Endothelial cell of umbilical vein (primary cell): ENCODE measurements around the gene OGDH. TPM values are rescaled to one million over a fixed set of nuclear protein-coding genes. Genes with fewer than 3 reads are reported as not detected.

Experiments used
- BruUV-seq: library from RNA; stranded (reverse); fragments of 400-500 nt; replicated peaks from 2 replicates; lab custom pipeline; 2021; lab: Mats Ljungman, UMichigan
- CTCF ChIA-PET: fragments of 300-600, 350-600 bp; sonication (Branson Sonifier 250); formaldehyde crosslinking; loops from one replicate; lab custom pipeline; 2021; ENCODE audit warnings: antibody characterized with exemption, inconsistent platforms; lab: Charles Lee
- POLR2A ChIA-PET: fragments of 300-600, 350-600 bp; sonication (Branson Sonifier 250); formaldehyde crosslinking; loops from one replicate; lab custom pipeline; 2021; ENCODE audit warnings: antibody characterized with exemption, inconsistent platforms; lab: Charles Lee
- DNase-seq: peaks from one replicate; pipeline ENCODE4 v3.0.0-alpha.2; 2011; ENCODE audit warnings: low read depth, low spot score
- FAIRE-seq: peaks from 2 replicates; lab custom pipeline; 2011; peaks lifted over from hg19 to GRCh38; lab: Jason Lieb, UNC
- H2AFZ ChIP-seq: 2 replicates; pipeline ENCODE4 v1.6.0; 2012; ENCODE audit warnings: low read depth, low read length, control low read depth, inconsistent platforms
- H3K27ac ChIP-seq: 2 replicates; pipeline ENCODE4 v1.5.1; 2011; ENCODE audit warnings: low read depth, mild to moderate bottlenecking, control low read depth, low read length, moderate library complexity; ENCODE audit not compliant: insufficient read depth
- H3K27me3 ChIP-seq, 2 experiments: 2 replicates each; pipeline versions ENCODE4 v1.6.0 to v1.6.1; 2011; ENCODE audit warnings: low read length in 2 of 2, mixed read lengths in 1 of 2; ENCODE audit not compliant: control insufficient read depth in 2 of 2, insufficient read depth in 2 of 2
- H3K36me3 ChIP-seq, 2 experiments: 2 replicates in 1 of 2; 3 replicates in 1 of 2; pipeline ENCODE4 v1.5.1; 2011; ENCODE audit warnings: low read length in 2 of 2, mild to moderate bottlenecking in 1 of 2, moderate library complexity in 1 of 2; ENCODE audit not compliant: control insufficient read depth in 2 of 2, insufficient read depth in 2 of 2; ENCODE audit errors: extremely low read depth in 1 of 2
- H3K4me1 ChIP-seq: 3 replicates; pipeline ENCODE4 v1.5.1; 2011; ENCODE audit warnings: mild to moderate bottlenecking, low read length; ENCODE audit not compliant: control insufficient read depth, insufficient read depth; ENCODE audit errors: extremely low read depth
- H3K4me2 ChIP-seq: 2 replicates; pipeline ENCODE4 v1.6.1; 2011; ENCODE audit warnings: low read length, control low read depth, mixed read lengths; ENCODE audit not compliant: insufficient read depth
- H3K4me3 ChIP-seq, 3 experiments: fragments of 200-600 bp in 1 of 3; sonication (generic), shearing (Covaris generic) in 1 of 3; replicated peaks in 1 of 3; 2 replicates each; pipeline ENCODE4 v1.5.1; 2011 to 2016; ENCODE audit warnings: control low read depth in 3 of 3, low read length in 3 of 3, mild to moderate bottlenecking in 2 of 3, inconsistent platforms in 1 of 3, low read depth in 1 of 3, moderate library complexity in 1 of 3; ENCODE audit not compliant: insufficient read depth in 1 of 3
- H3K79me2 ChIP-seq: 2 replicates; pipeline ENCODE4 v1.6.0; 2012; ENCODE audit warnings: low read length, inconsistent platforms; ENCODE audit not compliant: control insufficient read depth, insufficient read depth
- H3K9ac ChIP-seq: replicated peaks from 2 replicates; pipeline ENCODE3; 2011; ENCODE audit warnings: low read length, control low read depth; ENCODE audit not compliant: insufficient read depth; ENCODE audit errors: extremely low read depth
- H3K9me1 ChIP-seq: replicated peaks from 3 replicates; pipeline ENCODE4 v1.6.0; 2011; ENCODE audit warnings: mild to moderate bottlenecking, low read length; ENCODE audit not compliant: control insufficient read depth, insufficient read depth; ENCODE audit errors: extremely low read depth
- H3K9me3 ChIP-seq: replicated peaks from 2 replicates; pipeline ENCODE4 v1.5.1; 2012; ENCODE audit warnings: low read length, inconsistent platforms; ENCODE audit not compliant: control insufficient read depth, insufficient read depth
- H4K20me1 ChIP-seq: replicated peaks from 2 replicates; pipeline ENCODE3; 2011; ENCODE audit warnings: mild to moderate bottlenecking, low read length; ENCODE audit not compliant: control insufficient read depth, insufficient read depth; ENCODE audit errors: extremely low read depth
- CTCF ChIP-seq, 2 donors: IDR thresholded peaks; 1 replicate in 1 of 2; 2 replicates in 1 of 2; pipeline ENCODE4 v1.5.1; 2011; ENCODE audit warnings: low read length in 2 of 2, mild to moderate bottlenecking in 2 of 2, moderate library complexity in 2 of 2, control low read depth in 1 of 2, inconsistent platforms in 1 of 2, low read depth in 1 of 2; ENCODE audit not compliant: insufficient read depth in 1 of 2; ENCODE audit errors: extremely low read depth in 1 of 2
- EZH2 ChIP-seq: IDR thresholded peaks from 2 replicates; pipeline ENCODE4 v1.6.1; 2012; ENCODE audit warnings: borderline replicate concordance, low read depth, mild to moderate bottlenecking, moderate library complexity, low read length, inconsistent platforms; ENCODE audit not compliant: severe bottlenecking
- FOS ChIP-seq: IDR thresholded peaks from 2 replicates; pipeline ENCODE4 v1.6.1; 2011; ENCODE audit warnings: mild to moderate bottlenecking, low read length, moderate library complexity, borderline replicate concordance; ENCODE audit not compliant: insufficient read depth
- JUN ChIP-seq: IDR thresholded peaks from 2 replicates; pipeline ENCODE4 v1.6.1; 2011; ENCODE audit warnings: borderline replicate concordance, low read depth; ENCODE audit not compliant: insufficient read length, insufficient read depth
- MYC ChIP-seq: IDR thresholded peaks from one replicate; pipeline ENCODE4 v1.6.1; 2011; ENCODE audit warnings: mild to moderate bottlenecking, low read depth, low read length
- POLR2A ChIP-seq: IDR thresholded peaks from 2 replicates; pipeline ENCODE4 v1.6.1; 2012; ENCODE audit warnings: low read depth, mild to moderate bottlenecking, control low read depth, low read length
- POLR2AphosphoS5 ChIP-seq: IDR thresholded peaks from 2 replicates; pipeline ENCODE4 v1.6.1; 2012; ENCODE audit warnings: low read depth, mild to moderate bottlenecking, control low read depth, low read length, moderate library complexity; ENCODE audit not compliant: insufficient read depth
- dilution Hi-C: fragments of 300-500 bp; cut with MboI; formaldehyde crosslinking; loops from one replicate; pipeline ENCODE4 v1.15.0; 2019; ENCODE audit warnings: low sequenced_read_pairs; ENCODE audit not compliant: extremely low pct_ligation_motif_present
- intact Hi-C: fragments of 100-400 bp; cut with micrococcal nuclease; formaldehyde crosslinking; loops from one replicate; pipeline ENCODE4 v1.10.0; 2022
- polyA plus RNA-seq, 4 experiments: library from polyadenylated mRNA; depleted of rRNA in 3 of 4; stranded (reverse) in 3 of 4; unstranded in 1 of 4; fragments of >200 nt; gene quantifications; 2 replicates each; pipeline versions ENCODE4 v1.2.1 to v1.2.3, GENCODE V29; 2011 to 2012; ENCODE audit warnings: missing spikeins in 1 of 4
- total RNA-seq: library from RNA; stranded (reverse); gene quantifications from 2 replicates; pipeline ENCODE4 v1.2.3, GENCODE V29; 2021
- TF ChIP-seq, protein P1 (sequence below): IDR thresholded peaks from 2 replicates; pipeline ENCODE4 v1.6.1; 2011; ENCODE audit not compliant: insufficient read depth, insufficient read length

Gene OGDH
- total and polyA plus RNA-seq, 2 donors (not counting 3 experiments of a cell fraction or from before 2014, with no cell fraction given) = 88.9 to 92.9 TPM

DNA sequence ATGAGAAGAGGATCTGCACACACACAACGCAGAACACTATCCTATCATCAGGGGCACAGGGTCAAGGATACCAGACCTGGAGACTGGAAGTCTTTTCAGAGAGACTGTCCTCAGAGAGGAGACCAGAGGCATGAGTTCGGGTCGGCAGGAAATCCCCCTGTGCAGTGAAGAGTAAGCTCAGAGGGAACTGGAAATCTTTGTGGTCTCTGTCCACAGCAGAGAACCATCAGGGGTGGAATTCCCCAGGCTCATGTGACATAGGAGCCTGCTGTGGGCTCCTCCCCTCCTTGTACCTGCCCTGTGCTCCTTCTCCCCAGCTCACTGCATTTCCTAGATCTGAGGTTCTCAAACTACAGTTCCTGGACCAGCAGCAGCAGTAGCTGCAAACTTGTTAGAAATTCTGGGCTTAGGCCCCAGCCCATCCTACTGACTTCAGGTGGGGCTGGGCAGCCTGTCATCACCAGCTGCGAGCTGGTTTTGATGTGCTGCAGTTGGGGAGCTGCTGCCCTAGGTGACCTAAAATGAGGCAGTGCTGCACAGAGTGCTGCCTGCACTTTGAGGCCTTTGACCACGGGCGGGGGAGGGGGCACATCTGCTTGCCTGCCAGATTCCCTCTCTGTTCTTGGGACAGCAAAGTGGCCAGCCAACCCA lies 144.6 kb downstream of the OGDH start:
- no TSS peak for BruUV-seq
- no peaks in the 10 kb centered on the region for H3K27me3 ChIP-seq
- H2AFZ ChIP-seq = no peak overlapping the region
- H3K9ac ChIP-seq = no peak overlapping the region
- H3K79me2 ChIP-seq = peaks cover 58% of the 10 kb centered on the region
- no peaks in the 10 kb centered on the region for H3K9me3 ChIP-seq
- H3K4me1 ChIP-seq = peaks cover 14% of the 10 kb centered on the region
- CTCF ChIA-PET = no interaction called here
- dilution Hi-C loops (no loop called here), intact Hi-C loops (no loop called here)
- POLR2A ChIA-PET = interaction anchor here (1.1 kb wide), 1 partner anchor 112 kb away, joined by 3 read pairs; no protein-coding TSS in a partner anchor
- H3K4me2 ChIP-seq = no peak overlapping the region
- H3K27ac ChIP-seq = no peak overlapping the region
- no peak overlapping the region for H3K4me3 ChIP-seq
- H3K36me3 ChIP-seq = peaks cover 0 to 6% of the 10 kb centered on the region in 2 experiments
- no peaks in the 10 kb centered on the region for H4K20me1 ChIP-seq
- H3K9me1 ChIP-seq = no peaks in the 10 kb centered on the region
- TF ChIP-seq, protein P1, sequence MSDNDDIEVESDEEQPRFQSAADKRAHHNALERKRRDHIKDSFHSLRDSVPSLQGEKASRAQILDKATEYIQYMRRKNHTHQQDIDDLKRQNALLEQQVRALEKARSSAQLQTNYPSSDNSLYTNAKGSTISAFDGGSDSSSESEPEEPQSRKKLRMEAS = no peak
- TF ChIP-seq MYC = no peak
- TF ChIP-seq POLR2A = no peak
- no peak for TF ChIP-seq POLR2AphosphoS5
- no peak for TF ChIP-seq JUN
- TF ChIP-seq CTCF (IDR thresholded peaks at IDR 0.05; ENCODE audit: extremely low read depth in 1 of 2, insufficient read depth in 1 of 2, low read depth in 1 of 2, low read length in 2 of 2) = no peak
- no peak for TF ChIP-seq EZH2
- no peak for TF ChIP-seq FOS
- DNase-seq (no peak), FAIRE-seq (no peak)
